H1 (cell line): ENCODE results near the gene TMEM35A. TPM values are rescaled to one million over a fixed set of nuclear protein-coding genes. Genes with fewer than 3 reads are reported as not detected.

Experiments used
- CTCF ChIA-PET: fragments of 300-600 bp; sonication (Branson Sonifier 250); formaldehyde crosslinking; loops from one replicate; lab custom pipeline; 2021; ENCODE audit not compliant: partially characterized antibody; lab: Charles Lee
- POLR2A ChIA-PET: fragments of 300-600 bp; sonication (Branson Sonifier 250); formaldehyde crosslinking; loops from one replicate; lab custom pipeline; 2021; ENCODE audit warnings: inconsistent platforms; ENCODE audit not compliant: partially characterized antibody; lab: Charles Lee
- DNase-seq, 2 experiments: peaks; one replicate each; pipeline versions ENCODE4 v3.0.0 to v3.0.0-alpha.2; 2010 to 2022; ENCODE audit warnings: low spot score in 2 of 2, low read depth in 1 of 2, mixed read lengths in 1 of 2
- FAIRE-seq: peaks from 2 replicates; lab custom pipeline; 2011; peaks lifted over from hg19 to GRCh38; lab: Jason Lieb, UNC
- H2AFZ ChIP-seq: 2 replicates; pipeline ENCODE4 v1.8.1; 2012; ENCODE audit warnings: low read length, inconsistent platforms
- H2AK5ac ChIP-seq: 2 replicates; pipeline ENCODE4 v1.6.1; 2013; ENCODE audit warnings: low read depth, low read length
- H2BK120ac ChIP-seq: replicated peaks from 2 replicates; pipeline ENCODE3; 2013; ENCODE audit warnings: low read depth, low read length, inconsistent platforms
- H2BK12ac ChIP-seq: 2 replicates; pipeline ENCODE4 v1.6.1; 2013; ENCODE audit warnings: low read depth, low read length
- H2BK15ac ChIP-seq: 2 replicates; pipeline ENCODE4 v1.6.1; 2013; ENCODE audit warnings: low read length
- H2BK20ac ChIP-seq: 2 replicates; pipeline ENCODE4 v1.6.1; 2013; ENCODE audit warnings: low read length
- H2BK5ac ChIP-seq: 2 replicates; pipeline ENCODE4 v1.6.1; 2013; ENCODE audit warnings: low read depth, low read length
- H3K14ac ChIP-seq: 2 replicates; pipeline ENCODE4 v1.6.1; 2013; ENCODE audit warnings: inconsistent platforms; ENCODE audit not compliant: insufficient read length
- H3K18ac ChIP-seq: 2 replicates; pipeline ENCODE4 v1.6.1; 2013; ENCODE audit warnings: low read length; ENCODE audit errors: extremely low read depth
- H3K23ac ChIP-seq: 2 replicates; pipeline ENCODE4 v1.6.1; 2013; ENCODE audit warnings: inconsistent platforms; ENCODE audit not compliant: insufficient read length
- H3K23me2 ChIP-seq: 2 replicates; pipeline ENCODE4 v1.6.1; 2013; ENCODE audit warnings: low read depth, low read length
- H3K27ac ChIP-seq: 2 replicates; pipeline ENCODE4 v1.6.1; 2011; ENCODE audit warnings: low read depth, low read length, inconsistent platforms
- H3K27me3 ChIP-seq, 4 experiments: replicated peaks in 1 of 4; 1 replicate in 1 of 4; 2 replicates in 3 of 4; pipeline versions ENCODE4 v1.6.1 to v1.8.1; 2011 to 2013; ENCODE audit warnings: low read length in 3 of 4, mild to moderate bottlenecking in 3 of 4, inconsistent platforms in 2 of 4, mixed read lengths in 2 of 4, moderate library complexity in 1 of 4; ENCODE audit not compliant: control insufficient read depth in 3 of 4, insufficient read depth in 3 of 4; ENCODE audit errors: extremely low read depth in 1 of 4
- H3K36me3 ChIP-seq, 4 experiments: 2 replicates each; pipeline versions ENCODE4 v1.6.1 to v1.8.1; 2011 to 2013; ENCODE audit warnings: mild to moderate bottlenecking in 4 of 4, low read length in 3 of 4, moderate library complexity in 2 of 4, control low read depth in 1 of 4, inconsistent platforms in 1 of 4; ENCODE audit not compliant: insufficient read depth in 4 of 4, control insufficient read depth in 2 of 4
- H3K4ac ChIP-seq: replicated peaks from 2 replicates; pipeline ENCODE3; 2013; ENCODE audit warnings: low read length, low read depth, mixed read lengths, inconsistent platforms; ENCODE audit not compliant: insufficient read length
- H3K4me1 ChIP-seq, 4 experiments: replicated peaks in 1 of 4; 1 replicate in 1 of 4; 2 replicates in 3 of 4; pipeline versions ENCODE4 v1.6.1 to v1.8.1; 2011 to 2013; ENCODE audit warnings: low read length in 3 of 4, inconsistent platforms in 2 of 4, mixed read lengths in 1 of 4; ENCODE audit not compliant: insufficient read depth in 4 of 4, control insufficient read depth in 3 of 4
- H3K4me2 ChIP-seq, 2 experiments: 2 replicates each; pipeline versions ENCODE4 v1.6.1 to v1.8.1; 2011 to 2013; ENCODE audit warnings: low read depth in 2 of 2, low read length in 2 of 2, control low read depth in 1 of 2, inconsistent platforms in 1 of 2, mild to moderate bottlenecking in 1 of 2; ENCODE audit not compliant: insufficient read depth in 1 of 2
- H3K4me3 ChIP-seq, 4 experiments: fragments of 200-600, 300-600 bp in 1 of 4; sonication (generic), shearing (Covaris generic), sonication (Bioruptor Twin) in 1 of 4; 2 replicates each; pipeline versions ENCODE4 v1.5.1 to v1.8.1; 2011 to 2016; ENCODE audit warnings: low read length in 4 of 4, low read depth in 3 of 4, control low read depth in 2 of 4, inconsistent platforms in 2 of 4, mild to moderate bottlenecking in 2 of 4, mixed read lengths in 1 of 4, moderate library complexity in 1 of 4; ENCODE audit not compliant: insufficient read depth in 2 of 4; ENCODE audit errors: extremely low read depth in 1 of 4
- H3K56ac ChIP-seq: replicated peaks from 2 replicates; pipeline ENCODE3; 2013; ENCODE audit warnings: low read depth, mild to moderate bottlenecking, mixed read lengths, low read length, inconsistent platforms; ENCODE audit not compliant: insufficient read length
- H3K79me1 ChIP-seq: 2 replicates; pipeline ENCODE4 v1.6.1; 2013; ENCODE audit warnings: low read depth, low read length, control low read depth
- H3K79me2 ChIP-seq, 2 experiments: 2 replicates each; pipeline versions ENCODE4 v1.6.1 to v1.8.1; 2012 to 2013; ENCODE audit warnings: low read length in 2 of 2, mild to moderate bottlenecking in 2 of 2, inconsistent platforms in 1 of 2; ENCODE audit not compliant: insufficient read depth in 2 of 2, control insufficient read depth in 1 of 2
- H3K9ac ChIP-seq, 4 experiments: replicated peaks in 1 of 4; 1 replicate in 1 of 4; 2 replicates in 3 of 4; pipeline versions ENCODE4 v1.6.1 to v1.8.1; 2011 to 2013; ENCODE audit warnings: low read depth in 3 of 4, low read length in 3 of 4, control low read depth in 2 of 4, mild to moderate bottlenecking in 2 of 4, moderate library complexity in 2 of 4, inconsistent platforms in 1 of 4; ENCODE audit errors: extremely low read depth in 1 of 4
- H3K9me3 ChIP-seq, 2 experiments: 2 replicates each; pipeline versions ENCODE4 v1.6.1 to v1.8.1; 2012 to 2013; ENCODE audit warnings: mild to moderate bottlenecking in 2 of 2, moderate library complexity in 2 of 2, control low read depth in 1 of 2, inconsistent platforms in 1 of 2, low read depth in 1 of 2, low read length in 1 of 2, mixed read lengths in 1 of 2; ENCODE audit not compliant: insufficient read depth in 2 of 2
- H4K20me1 ChIP-seq, 2 experiments: replicated peaks in 1 of 2; 2 replicates each; pipeline versions ENCODE3 to v1.8.1; 2011 to 2013; ENCODE audit warnings: inconsistent platforms in 2 of 2, low read length in 2 of 2, mild to moderate bottlenecking in 1 of 2; ENCODE audit not compliant: insufficient read depth in 2 of 2, control insufficient read depth in 1 of 2
- H4K5ac ChIP-seq: 2 replicates; pipeline ENCODE4 v1.6.1; 2013; ENCODE audit warnings: low read length, low read depth, mixed read lengths, inconsistent platforms; ENCODE audit not compliant: insufficient read length
- H4K8ac ChIP-seq: 2 replicates; pipeline ENCODE4 v1.8.0; 2013; ENCODE audit warnings: mild to moderate bottlenecking, moderate library complexity, low read length, inconsistent platforms; ENCODE audit not compliant: insufficient read depth; ENCODE audit errors: extremely low read depth
- H4K91ac ChIP-seq: replicated peaks from 2 replicates; pipeline ENCODE3; 2013; ENCODE audit warnings: low read length, mixed read lengths, inconsistent platforms; ENCODE audit not compliant: insufficient read length
- ASH2L ChIP-seq: fragments of 200-600, 300-600 bp; sonication (generic); IDR thresholded peaks from one replicate; pipeline ENCODE4 v1.7.1; 2017; ENCODE audit warnings: low read length
- EGR1 ChIP-seq: IDR thresholded peaks from 2 replicates; pipeline ENCODE4 v1.6.1; 2011; ENCODE audit warnings: low read depth, low read length, borderline replicate concordance
- FOSL1 ChIP-seq: IDR thresholded peaks from 2 replicates; pipeline ENCODE4 v1.6.1; 2011; ENCODE audit warnings: mild to moderate bottlenecking, low read depth, low read length, moderate library complexity; ENCODE audit not compliant: insufficient read depth
- POLR2AphosphoS5 ChIP-seq: IDR thresholded peaks from 2 replicates; pipeline ENCODE4 v1.6.1; 2011; ENCODE audit warnings: low read depth, low read length
- SIN3A ChIP-seq, 2 experiments: IDR thresholded peaks in 1 of 2; conservative IDR thresholded peaks in 1 of 2; 2 replicates each; pipeline ENCODE4 v1.6.1; 2011 to 2012; ENCODE audit warnings: low read length in 2 of 2, improper control_type of control experiment in 1 of 2, low read depth in 1 of 2, mild to moderate bottlenecking in 1 of 2
- SIRT6 ChIP-seq: IDR thresholded peaks from one replicate; pipeline ENCODE4 v1.7.1; 2012; ENCODE audit warnings: low read length, inconsistent platforms
- SP1 ChIP-seq: IDR thresholded peaks from 2 replicates; pipeline ENCODE4 v1.6.1; 2011; ENCODE audit warnings: low read depth, low read length
- TBP ChIP-seq: IDR thresholded peaks from 2 replicates; pipeline ENCODE4 v1.6.1; 2011; ENCODE audit warnings: low read depth, low read length, improper control_type of control experiment
- TEAD4 ChIP-seq: IDR thresholded peaks from 2 replicates; pipeline ENCODE4 v1.6.1; 2012; ENCODE audit warnings: low read depth, low read length, inconsistent platforms, mixed read lengths
- whole genome bisulfite sequencing, 2 experiments: shearing (Covaris generic) in 1 of 2; methylation state at CpG; one replicate each; pipeline versions ENCODE4 v1.1.6 to v1.1.7; 2013 to 2015; ENCODE audit warnings: low lambda C conversion rate in 2 of 2, mixed read lengths in 2 of 2, inconsistent platforms in 1 of 2, low coverage in 1 of 2, missing lambda C conversion rate in 1 of 2; ENCODE audit not compliant: insufficient replicate concordance in 2 of 2, insufficient coverage in 1 of 2, insufficient read length in 1 of 2; ENCODE audit errors: extremely low coverage in 1 of 2, missing lambda C conversion rate in 1 of 2; 5-methylcytosine and 5-hydroxymethylcytosine counted together
- long read RNA-seq, 2 experiments: library from RNA in 1 of 2; library from capped mRNA in 1 of 2; stranded (forward); transcript quantifications; one replicate each; pipeline ENCODE4 v2.0.0, GENCODE V29; 2021; ENCODE audit warnings: inconsistent platforms in 1 of 2
- polyA minus RNA-seq, 3 experiments: library from RNA; depleted of rRNA, polyadenylated mRNA; stranded (reverse); fragments of >200 nt; gene quantifications; 1 replicate in 2 of 3; 2 replicates in 1 of 3; pipeline ENCODE4 v1.2.3, GENCODE V29; 2011
- polyA plus RNA-seq, 7 experiments: library from polyadenylated mRNA; depleted of rRNA in 3 of 7; stranded (reverse) in 5 of 7; unstranded in 2 of 7; fragments of >200 nt in 5 of 7; fragments of 200-250 nt in 2 of 7; gene quantifications; 1 replicate in 5 of 7; 2 replicates in 1 of 7; 4 replicates in 1 of 7; pipeline versions ENCODE4 v1.2.1 to v1.2.3, GENCODE V29; 2011 to 2013; ENCODE audit warnings: missing spikeins in 2 of 7, mixed read lengths in 2 of 7
- total RNA-seq: library from RNA; stranded (reverse); fragmentation: NEBNext Ultra II Directional; extraction: Animal tissue kit (Norgen Biotek cat#: 25700); gene quantifications from 2 replicates; pipeline ENCODE4 v1.2.1, GENCODE V29; 2021

TMEM35A gene
- total RNA-seq: 5.5 and 5.7 TPM in 2 replicates
- 3.9 and 5.8 TPM in 2 replicates for polyA plus RNA-seq (2011; rRNA removed)
- polyA plus RNA-seq (2011; cell fraction: cytosol; rRNA removed): 5.3 TPM
- polyA plus RNA-seq (2011; cell fraction: nucleus; rRNA removed): 3.3 TPM
- 4.5 to 5.9 TPM (median 5.5 TPM) in 4 replicates for polyA plus RNA-seq (2012, experiment 1 of 2)
- polyA plus RNA-seq (2012, experiment 2 of 2): 4.1 TPM
- polyA plus RNA-seq (2013, experiment 1 of 2): 7.0 TPM
- 8.9 TPM for polyA plus RNA-seq (2013, experiment 2 of 2)
- 5.9 and 6.7 TPM in 2 replicates for polyA minus RNA-seq (2011; rRNA and poly(A)+ RNA removed)
- polyA minus RNA-seq (2011; cell fraction: cytosol; rRNA and poly(A)+ RNA removed): 3.2 TPM
- 1.2 TPM for polyA minus RNA-seq (2011; cell fraction: nucleus; rRNA and poly(A)+ RNA removed)
- long read RNA-seq, experiment 1, partial matches to known transcripts: 3 of 6 reads
- long read RNA-seq, experiment 1, other reads (novel, unspliced or antisense): 0 of 6 reads
- long read RNA-seq, experiment 2, transcript TMEM35A-201 (2 exons, 2,195 nt): major isoform, 21 of 21 reads
- long read RNA-seq, experiment 2, partial matches to known transcripts: 0 of 21 reads
- long read RNA-seq, experiment 2, other reads (novel, unspliced or antisense): 0 of 21 reads

GRCh38 chrX:101078716-101079598, at the start of gene TMEM35A:
TSS of gene TMEM35A (plus strand) at chrX:101078879. CDS start at chrX:101079003, 124 bp downstream.
- Histone ChIP-seq H4K91ac (no peak within 1 kb of the TSS), H3K18ac (no peak within 1 kb of the TSS; the same call in 1 of the 2 replicates), H3K27ac (no peak within 1 kb of the TSS), H3K36me3 (no peaks in the 10 kb centered on the region), H2BK20ac (no peak within 1 kb of the TSS), H2BK12ac (no peak within 1 kb of the TSS), H2BK5ac (no peak within 1 kb of the TSS), H3K9me3 (no peaks in the 10 kb centered on the region), H3K14ac (no peak within 1 kb of the TSS), H3K9ac (peak within 1 kb of the TSS in 2 of 4 experiments; percentile 22 to 28; a peak in 1 of 7 replicates), H2BK15ac (no peak within 1 kb of the TSS), H3K56ac (no peak within 1 kb of the TSS), H2AK5ac (no peak within 1 kb of the TSS), H3K23ac (no peak within 1 kb of the TSS), H3K4me1 (peaks cover 0 to 2% (median 0%) of the 10 kb centered on the region in 4 experiments; a peak in 1 of 7 replicates), H3K79me2 (no peaks in the 10 kb centered on the region), H3K4ac (no peak within 1 kb of the TSS), H3K79me1 (no peaks in the 10 kb centered on the region), H2BK120ac (no peak within 1 kb of the TSS), H2AFZ (peak within 1 kb of the TSS; percentile 90), H3K4me2 (peak within 1 kb of the TSS; percentile 79 to 88), H3K23me2 (0 out of 2 replicates have a peak, but pooled peaks cover 8% of the 10 kb centered on the region), H4K20me1 (no peaks in the 10 kb centered on the region), H3K4me3 (peak within 1 kb of the TSS; percentile 72 to 95 (median 78)), H4K8ac (no peak within 1 kb of the TSS), H4K5ac (no peak within 1 kb of the TSS), H3K27me3 (peaks cover 0 to 2% (median 1%) of the 10 kb centered on the region in 4 experiments; a peak in 3 of 7 replicates)
- ChIA-PET CTCF (no interaction called here), POLR2A (interaction anchor here (1.4 kb wide), 1 partner anchor 13 kb away, joined by 7 read pairs; no protein-coding TSS in a partner anchor)
- 3% methylated on average over 16 of the region's 23 CpGs; no CpG with 5 or more reads in 1 of the 2 experiments for WGBS, 2 experiments
- DNase-seq (peak in 1 of 2 experiments; percentile 49), FAIRE-seq (peak; percentile 81)
- TF ChIP-seq SP1 (peak; percentile 34; the same call in 1 of the 2 replicates), TBP (0 out of 2 replicates have a peak, but pooled peaks have one; percentile 31), TEAD4 (no peak), ASH2L (peak; percentile 47), EGR1 (no peak), SIN3A (conservative IDR thresholded peaks at IDR 0.05 in 1 of 2, IDR thresholded peaks at IDR 0.05 in 1 of 2; ENCODE audit: low read depth in 1 of 2, low read length in 2 of 2) (0 out of 4 replicates have a peak, but pooled peaks of 1 of the 2 experiments have one; percentile 11), POLR2AphosphoS5 (no peak), SIRT6 (no peak), FOSL1 (0 out of 2 replicates have a peak, but pooled peaks have one; percentile 46)
